Cardiac fibroblast (primary cell): ENCODE results near the gene DENND2D.
A peak's percentile ranks its signal among the peaks of the same experiment; 100 is the strongest.

Experiments used
- DNase-seq, 2 donors: peaks; one replicate each; pipeline versions ENCODE4 v3.0.0 to v3.0.0-alpha.2; 2010; ENCODE audit warnings: low read depth in 2 of 2
- H3K4me3 ChIP-seq, 2 donors: replicated peaks in 1 of 2; 1 replicate in 1 of 2; 2 replicates in 1 of 2; pipeline ENCODE4 v1.5.1; 2011; ENCODE audit warnings: low read depth in 2 of 2, low read length in 2 of 2, mild to moderate bottlenecking in 2 of 2, moderate library complexity in 1 of 2
- TF ChIP-seq, protein P1 (sequence below): IDR thresholded peaks from one replicate; pipeline ENCODE4 v1.5.1; 2011; ENCODE audit warnings: low read depth, mild to moderate bottlenecking, low read length, inconsistent platforms

Gene DENND2D

GRCh38 chr1:111221633-111222291, 21.3 kb upstream of the DENND2D start:
- peak in 1 of 2 donors; percentile 27 for DNase-seq
- TF ChIP-seq, protein P1, sequence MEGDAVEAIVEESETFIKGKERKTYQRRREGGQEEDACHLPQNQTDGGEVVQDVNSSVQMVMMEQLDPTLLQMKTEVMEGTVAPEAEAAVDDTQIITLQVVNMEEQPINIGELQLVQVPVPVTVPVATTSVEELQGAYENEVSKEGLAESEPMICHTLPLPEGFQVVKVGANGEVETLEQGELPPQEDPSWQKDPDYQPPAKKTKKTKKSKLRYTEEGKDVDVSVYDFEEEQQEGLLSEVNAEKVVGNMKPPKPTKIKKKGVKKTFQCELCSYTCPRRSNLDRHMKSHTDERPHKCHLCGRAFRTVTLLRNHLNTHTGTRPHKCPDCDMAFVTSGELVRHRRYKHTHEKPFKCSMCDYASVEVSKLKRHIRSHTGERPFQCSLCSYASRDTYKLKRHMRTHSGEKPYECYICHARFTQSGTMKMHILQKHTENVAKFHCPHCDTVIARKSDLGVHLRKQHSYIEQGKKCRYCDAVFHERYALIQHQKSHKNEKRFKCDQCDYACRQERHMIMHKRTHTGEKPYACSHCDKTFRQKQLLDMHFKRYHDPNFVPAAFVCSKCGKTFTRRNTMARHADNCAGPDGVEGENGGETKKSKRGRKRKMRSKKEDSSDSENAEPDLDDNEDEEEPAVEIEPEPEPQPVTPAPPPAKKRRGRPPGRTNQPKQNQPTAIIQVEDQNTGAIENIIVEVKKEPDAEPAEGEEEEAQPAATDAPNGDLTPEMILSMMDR = no peak
- no peak overlapping the region for H3K4me3 ChIP-seq

GRCh38 chr1:111221276-111221632, 20.8 kb upstream of the DENND2D start:
- no peak overlapping the region for H3K4me3 ChIP-seq
- TF ChIP-seq, protein P1 = no peak
- DNase-seq = no peak

DNA sequence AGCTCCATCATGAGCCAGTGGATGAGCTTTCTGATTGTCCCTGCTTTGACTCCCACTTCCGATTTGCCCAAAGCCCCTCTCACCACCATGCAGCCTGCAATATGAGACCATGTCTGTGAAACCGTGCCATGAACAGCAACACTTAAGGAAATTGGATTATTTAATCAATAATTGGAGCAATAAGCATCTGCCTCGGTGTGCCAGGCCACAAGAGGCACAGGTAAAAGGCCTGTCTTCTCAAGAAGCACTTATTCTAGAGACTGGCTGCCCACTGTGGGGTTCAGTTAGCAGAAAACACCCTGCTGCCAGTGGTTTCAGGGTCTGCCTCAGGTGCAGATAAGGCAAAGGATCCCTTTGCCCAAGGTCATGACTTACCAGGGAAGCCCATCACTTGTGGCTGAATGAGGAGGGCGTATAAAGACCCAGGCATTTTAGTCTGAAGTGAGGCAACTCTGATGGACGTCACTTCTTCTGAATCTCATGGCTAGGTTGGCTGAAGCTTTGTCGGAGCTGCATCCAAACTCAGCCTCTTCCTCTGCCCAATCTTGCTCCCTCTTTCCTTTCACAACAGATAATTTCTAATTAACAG, 19.9 kb upstream of the DENND2D start:
- DNase-seq = no peak
- TF ChIP-seq, protein P1 = no peak
- no peak overlapping the region for H3K4me3 ChIP-seq

DNA sequence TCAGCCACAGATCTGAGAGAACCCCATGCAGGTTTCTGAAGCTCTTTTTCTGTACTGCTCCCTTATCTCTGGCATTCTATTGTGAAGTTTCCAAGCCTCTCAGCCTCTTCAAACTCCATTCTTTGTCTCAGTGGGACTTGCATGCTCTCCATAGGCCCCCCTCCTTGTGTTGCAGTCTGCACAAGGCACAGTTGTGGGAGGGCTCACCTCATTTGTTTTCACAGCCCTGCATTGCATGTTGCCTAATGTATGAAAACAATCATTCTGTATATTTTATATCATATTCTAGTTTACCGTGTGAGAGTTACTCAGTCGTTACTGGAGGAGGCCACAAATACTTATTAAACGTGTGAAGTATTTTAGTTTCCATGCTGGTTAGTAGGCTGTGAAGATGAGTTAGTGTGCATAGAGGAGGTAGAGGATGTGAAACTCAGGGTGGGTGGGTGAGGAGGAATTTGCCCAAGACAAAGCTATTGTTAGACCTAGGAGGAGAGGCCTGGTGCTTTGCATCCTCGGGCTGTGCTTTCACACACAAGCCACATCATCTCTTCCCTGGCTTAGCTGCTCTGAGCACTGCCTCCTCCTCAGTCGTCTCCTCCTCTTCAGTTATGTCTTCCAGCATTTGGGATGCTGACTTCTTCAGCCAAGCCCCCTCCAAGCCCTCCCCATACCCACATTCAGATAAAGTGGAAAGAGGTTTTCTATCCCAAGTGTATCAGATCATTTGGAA, 19.3 kb upstream of the DENND2D start:
- no peak overlapping the region for H3K4me3 ChIP-seq
- TF ChIP-seq, protein P1 = no peak
- peak in 1 of 2 donors; percentile 21 for DNase-seq

- H3K4me3 ChIP-seq = no peak overlapping the region
- TF ChIP-seq, protein P1 = no peak
- DNase-seq = no peak
Observed at GRCh38 chr1:111218701-111219556, 18.5 kb upstream of the DENND2D start.

- TF ChIP-seq, protein P1 = no peak
- DNase-seq = no peak
- H3K4me3 ChIP-seq = no peak overlapping the region
Observed at GRCh38 chr1:111217183-111217910, 16.9 kb upstream of the DENND2D start.
